LNCAP (cell line): ENCODE data around the gene TMCO6.

Experiments
- CTCF ChIP-seq: fragments of 450-650 bp; IDR thresholded peaks from 2 replicates; pipeline ENCODE4 v1.5.1; 2017; ENCODE audit warnings: mild to moderate bottlenecking

TMCO6 gene

GRCh38 chr5:140674211-140674610 lies 35.0 kb downstream of the TMCO6 start:
- no peak for TF ChIP-seq CTCF

DNA sequence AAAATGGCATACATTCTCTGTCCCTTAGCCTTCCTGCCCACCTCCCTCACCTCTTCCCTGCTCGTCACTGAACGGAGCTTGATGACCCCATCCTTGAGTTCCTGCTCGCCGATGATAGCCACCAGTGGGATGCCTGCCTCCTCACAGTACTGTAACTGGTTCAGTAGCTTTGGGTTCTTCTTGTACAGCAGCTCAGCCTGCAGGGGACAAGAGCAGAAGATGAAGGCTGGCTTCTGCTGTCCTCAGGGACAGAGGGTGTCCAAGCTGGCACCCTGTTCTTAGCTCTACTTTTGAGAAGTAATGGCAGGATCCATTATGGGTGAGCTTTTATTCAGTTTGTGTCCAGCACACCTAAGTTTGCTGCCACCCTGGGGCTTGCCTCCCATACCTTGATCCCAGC lies 35.4 kb downstream of the TMCO6 start:
- no peak for TF ChIP-seq CTCF

GRCh38 chr5:140677947-140678346 lies 38.7 kb downstream of the TMCO6 start:
- no peak for TF ChIP-seq CTCF

DNA sequence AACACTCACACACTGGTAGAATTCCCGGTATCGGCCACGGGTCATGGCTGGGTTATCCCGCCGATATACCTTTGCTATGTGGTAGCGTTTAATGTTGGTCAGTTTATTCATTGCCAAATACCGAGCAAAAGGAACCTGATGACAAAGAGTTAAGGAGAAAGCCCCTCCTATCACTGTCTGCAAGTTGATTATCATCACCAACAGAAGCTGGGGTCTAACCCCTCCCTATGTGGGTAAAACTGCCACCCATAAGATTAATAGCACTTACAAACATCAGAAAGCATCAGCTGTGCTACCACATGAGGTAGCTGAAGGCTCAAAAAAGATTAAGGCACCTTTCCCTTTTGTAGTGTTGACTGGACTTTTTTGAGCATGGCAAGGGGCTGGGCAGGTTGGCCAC lies 39.7 kb downstream of the TMCO6 start:
- TF ChIP-seq CTCF, result no peak

DNA sequence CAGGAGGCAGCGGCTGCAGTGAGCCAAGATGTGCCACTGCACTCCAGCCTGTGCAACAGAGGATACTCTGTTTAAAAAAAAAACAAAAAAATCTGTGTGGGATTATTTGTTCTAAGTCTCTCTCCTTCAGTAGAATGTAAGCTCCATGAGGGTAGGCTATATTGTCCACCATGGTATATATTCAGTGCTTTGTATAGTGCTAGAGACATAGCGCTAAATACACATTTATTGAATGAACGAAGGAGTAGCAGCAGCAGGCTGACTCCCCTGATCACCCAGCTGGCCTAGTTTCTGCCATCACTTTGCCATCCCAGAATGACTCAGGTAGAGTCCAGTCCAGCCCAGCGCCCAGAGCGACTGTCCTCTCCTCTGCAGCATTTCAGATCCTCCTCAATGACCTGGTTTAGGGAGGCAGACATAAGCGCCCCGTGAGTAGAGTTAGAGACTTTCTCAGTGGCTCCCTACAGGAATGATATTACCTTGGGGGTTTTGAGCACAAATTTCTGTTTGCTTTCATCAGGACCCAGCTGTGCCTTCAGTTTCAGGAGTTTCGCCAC lies 51.2 kb downstream of the TMCO6 start:
- no peak for TF ChIP-seq CTCF

GRCh38 chr5:140690941-140691924 lies 52.0 kb downstream of the TMCO6 start, which contains the start of the genes HARS1 and HARS2:
HARS1 (minus strand) TSS chr5:140691370; CDS start chr5:140691304, 66 bp downstream.
HARS2 (plus strand) TSS chr5:140691455; CDS start chr5:140691649, 194 bp downstream.
- TF ChIP-seq CTCF, result no peak

GRCh38 chr5:140694276-140694675 lies 55.0 kb downstream of the TMCO6 start:
- TF ChIP-seq CTCF, result no peak
